Left forelimb (tissue), 1 donor: Measurements from ENCODE around the gene ZNFX1.

Source experiments
- DNase-seq: peaks from one replicate; pipeline ENCODE4 v3.0.0-alpha.2; 2018; ENCODE audit warnings: low spot score

ZNFX1 gene

GRCh38 chr20:49292010-49292409 is 14.2 kb upstream of the ZNFX1 start:
- DNase-seq = no peak

GRCh38 chr20:49291200-49291599 is 13.3 kb upstream of the ZNFX1 start:
- DNase-seq = no peak

GRCh38 chr20:49290608-49291191 is 12.8 kb upstream of the ZNFX1 start:
- no peak for DNase-seq

- DNase-seq = no peak
These were observed 11.2 kb upstream of the ZNFX1 start for GRCh38 chr20:49288784-49289696.

GRCh38 chr20:49288250-49288751 is 10.4 kb upstream of the ZNFX1 start:
- DNase-seq = no peak

- no peak for DNase-seq
These were observed 9.8 kb upstream of the ZNFX1 start for GRCh38 chr20:49287555-49288249.

- DNase-seq = no peak
These were observed 9.1 kb upstream of the ZNFX1 start for GRCh38 chr20:49286689-49287551.

GRCh38 chr20:49285813-49286494 is 8.1 kb upstream of the ZNFX1 start:
- no peak for DNase-seq

- no peak for DNase-seq
These were observed 7.4 kb upstream of the ZNFX1 start for GRCh38 chr20:49285233-49285668.

GRCh38 chr20:49284818-49285217 is 7.0 kb upstream of the ZNFX1 start:
- DNase-seq = no peak

- DNase-seq = no peak
These were observed 6.1 kb upstream of the ZNFX1 start for GRCh38 chr20:49283703-49284625.

- DNase-seq = no peak
These were observed 5.4 kb upstream of the ZNFX1 start for GRCh38 chr20:49283176-49283702.

GRCh38 chr20:49282584-49283171 is 4.8 kb upstream of the ZNFX1 start:
- no peak for DNase-seq

- no peak for DNase-seq
These were observed 4.1 kb upstream of the ZNFX1 start for GRCh38 chr20:49281913-49282467.

- no peak for DNase-seq
These were observed 3.4 kb upstream of the ZNFX1 start for GRCh38 chr20:49281059-49281912.

GRCh38 chr20:49280463-49281058 is 2.7 kb upstream of the ZNFX1 start:
- no peak for DNase-seq

- no peak for DNase-seq
These were observed 2.0 kb upstream of the ZNFX1 start for GRCh38 chr20:49279677-49280462.
